KBM-7 (cell line): ENCODE data around the gene MED16.

Source experiments
- DNase-seq: peaks from one replicate; pipeline ENCODE4 v3.0.0-alpha.2; 2015
- in situ Hi-C: fragments of 300-500 bp; cut with MboI; formaldehyde crosslinking; loops from 2 replicates; pipeline ENCODE4 v1.14.3; 2020; ENCODE audit warnings: low sequenced_read_pairs, low pct_unique_long_range_greater_than_20kb, mixed read lengths

MED16 gene

GRCh38 chr19:892894-893689, at the start of gene MED16, which contains the start of gene RNU6-9:
MED16 (minus strand) TSS chr19:893187; CDS start chr19:891131, 2,056 bp downstream.
RNU6-9 (plus strand) TSS chr19:893484.
- DNase-seq, result peak; percentile 96
- in situ Hi-C loops, result no loop called here

DNA sequence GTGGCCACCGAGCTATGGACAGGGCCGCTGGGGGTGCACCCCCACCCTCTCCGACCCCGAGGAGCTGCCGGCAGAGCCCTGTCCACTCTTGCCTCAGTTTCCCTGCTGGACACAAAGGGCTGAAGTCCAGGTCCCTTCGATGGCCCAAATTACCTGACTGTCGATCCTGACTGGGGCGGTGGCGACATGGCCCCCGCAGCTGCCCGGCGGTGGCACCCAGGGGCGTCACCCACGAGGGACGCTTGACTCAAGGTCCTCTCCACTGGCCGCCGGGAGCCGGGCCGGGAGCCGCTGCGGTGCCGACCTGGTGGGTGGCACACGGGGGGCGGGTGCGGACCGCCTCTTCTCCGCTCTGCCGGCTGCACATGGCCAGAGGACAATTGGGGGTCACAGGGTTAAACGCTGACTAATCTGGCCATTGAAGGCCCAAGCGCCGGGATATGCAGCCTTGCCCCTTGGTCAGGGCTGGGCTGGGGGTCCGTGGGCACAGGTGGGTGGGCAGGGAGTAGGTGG, 49.2 kb upstream of the MED16 start:
- in situ Hi-C loops, result no loop called here
- DNase-seq, result no peak

DNA sequence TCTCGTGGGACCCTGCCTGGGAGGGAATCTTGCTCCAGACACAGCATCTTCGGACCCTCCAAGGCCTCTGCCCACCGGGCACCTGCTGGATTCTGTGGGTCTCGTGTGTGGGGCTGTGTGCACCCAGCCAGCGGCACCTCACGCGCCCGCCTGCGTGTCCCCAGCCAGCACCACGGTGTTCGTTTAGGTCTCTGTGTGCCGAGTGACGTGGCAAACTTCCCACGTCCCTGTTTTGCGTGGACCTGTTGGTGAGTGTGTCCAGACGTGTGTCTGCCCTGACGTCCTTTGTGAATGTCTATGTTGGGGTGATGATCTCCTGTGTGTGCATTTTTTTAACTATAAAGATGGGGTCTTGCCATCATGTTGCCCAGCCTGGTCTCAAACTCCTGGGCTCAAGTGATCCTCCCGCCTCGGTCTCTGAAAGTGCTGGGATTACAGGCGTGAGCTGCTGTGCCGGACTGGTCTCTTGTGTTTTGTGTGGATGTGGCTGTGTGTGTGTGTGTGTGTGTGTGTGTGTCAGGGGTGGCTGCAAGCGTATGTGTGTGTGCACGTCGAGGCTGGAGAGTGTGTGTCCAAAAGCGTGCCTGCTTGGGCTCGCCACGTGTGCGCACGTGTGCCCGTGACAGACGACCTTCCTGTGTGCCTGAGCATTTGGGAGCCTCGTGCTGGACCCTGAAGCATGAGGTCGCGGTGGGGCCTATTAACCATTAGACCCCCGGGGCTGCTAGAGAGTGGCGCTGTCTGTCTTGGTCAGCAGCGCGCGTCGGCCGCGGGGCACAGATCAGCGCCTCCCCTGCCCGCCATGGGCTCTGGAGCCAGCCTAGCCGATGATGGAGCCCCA, 48.5 kb upstream of the MED16 start:
- in situ Hi-C loops, result no loop called here
- no peak for DNase-seq

DNA sequence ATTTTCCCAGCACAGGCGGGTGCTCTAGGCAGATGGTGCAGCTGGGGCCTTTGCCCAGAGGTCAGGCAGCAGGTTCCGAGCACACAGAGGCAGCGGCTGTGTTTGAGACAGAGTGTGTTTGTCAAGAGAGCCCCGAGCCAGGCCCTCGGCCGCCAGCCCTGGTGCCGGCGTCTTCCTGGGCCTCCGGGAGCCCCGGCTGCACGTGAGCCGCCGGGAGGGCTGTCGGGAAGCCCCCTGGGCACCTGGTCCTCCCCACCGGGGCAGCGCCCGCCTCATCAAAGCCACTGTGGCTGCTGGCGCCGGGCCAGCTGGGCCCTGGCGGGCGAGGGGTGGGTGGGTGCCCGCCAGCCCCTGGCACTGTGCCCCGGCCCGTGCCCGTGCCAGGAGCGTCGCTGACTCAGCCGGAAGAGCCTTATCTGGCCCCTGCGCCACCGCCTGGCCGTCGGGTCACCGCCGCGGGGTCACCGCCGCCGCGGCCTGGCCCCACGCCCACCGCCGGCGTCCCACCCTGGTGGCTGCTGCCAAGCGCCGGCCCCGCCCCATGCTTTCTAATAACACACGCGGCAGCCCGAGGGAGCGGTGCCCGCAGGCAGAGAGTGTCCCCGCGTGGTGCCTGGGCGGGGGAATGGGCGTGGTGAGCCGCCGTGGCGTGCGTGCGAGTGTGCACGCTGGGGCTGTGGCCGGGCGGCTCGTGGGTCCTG, 47.8 kb upstream of the MED16 start:
- in situ Hi-C loops, result no loop called here
- DNase-seq, result no peak

DNA sequence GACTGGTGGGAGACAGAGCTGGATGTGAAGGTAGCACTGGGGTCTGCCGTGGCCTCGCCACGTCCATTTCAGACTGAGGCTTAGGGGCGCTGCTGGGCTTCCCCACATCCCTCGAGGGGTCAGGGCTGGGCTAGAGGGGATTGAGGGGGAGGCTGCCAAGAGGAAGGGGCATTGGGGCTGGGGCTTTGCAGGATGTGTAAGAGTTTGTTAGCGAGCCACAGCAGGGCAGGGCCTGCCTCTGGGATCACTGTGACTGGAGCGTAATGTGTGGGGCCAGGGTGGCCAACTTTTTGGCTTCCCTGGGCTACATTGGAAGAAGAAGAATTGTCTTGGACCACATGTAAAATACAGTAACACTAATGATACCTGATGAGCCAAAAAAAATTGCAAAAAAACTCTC, 46.9 kb upstream of the MED16 start:
- in situ Hi-C loops, result no loop called here

GRCh38 chr19:939439-939838, 46.5 kb upstream of the MED16 start:
- no peak for DNase-seq
- in situ Hi-C loops, result no loop called here

More for the DNA sequence above, 46.9 kb upstream of the MED16 start:
- no peak for DNase-seq

- in situ Hi-C loops, result no loop called here
- no peak for DNase-seq
Observed at GRCh38 chr19:938233-938923, 45.4 kb upstream of the MED16 start.

GRCh38 chr19:937259-937694, 44.3 kb upstream of the MED16 start:
- in situ Hi-C loops, result no loop called here
- DNase-seq, result no peak

DNA sequence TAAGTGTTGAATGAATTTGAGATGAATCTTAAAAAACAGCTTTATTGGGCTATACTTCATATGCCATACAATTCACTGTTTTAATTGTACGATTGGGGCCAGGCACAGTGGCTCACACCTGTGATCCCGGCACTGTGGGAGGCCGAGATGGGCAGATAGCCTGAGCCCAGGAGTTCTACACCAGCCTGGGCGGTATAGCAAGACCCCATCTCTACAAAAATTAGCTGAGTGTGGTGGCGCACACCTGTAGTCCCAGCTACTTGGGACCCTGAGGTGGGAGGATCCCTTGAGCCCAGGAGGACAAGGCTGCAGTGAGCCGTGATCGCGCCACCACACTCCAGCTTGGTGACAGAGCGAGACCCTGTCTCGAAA, 43.2 kb upstream of the MED16 start:
- in situ Hi-C loops, result no loop called here
- DNase-seq, result no peak

GRCh38 chr19:934865-935479, 42.0 kb upstream of the MED16 start:
- DNase-seq, result no peak
- in situ Hi-C loops, result no loop called here

GRCh38 chr19:934197-934840, 41.3 kb upstream of the MED16 start:
- DNase-seq, result no peak
- in situ Hi-C loops, result no loop called here

DNA sequence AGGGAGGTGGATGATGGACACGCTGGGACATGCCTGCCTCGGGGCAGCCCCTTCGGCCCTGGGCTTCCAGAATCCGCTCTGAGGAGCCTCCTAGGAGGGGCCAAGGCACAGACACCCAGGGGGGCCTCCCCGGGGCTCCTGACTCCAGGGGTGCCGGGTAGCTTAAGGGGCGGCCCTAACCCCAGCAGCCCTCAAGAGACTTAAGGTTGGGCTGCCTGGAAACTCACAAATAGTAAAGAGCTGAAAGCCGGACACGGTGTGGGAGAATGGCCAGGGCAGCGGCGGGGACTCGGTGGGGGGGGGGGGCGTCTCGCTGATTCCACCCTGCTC, 40.5 kb upstream of the MED16 start:
- no peak for DNase-seq
- in situ Hi-C loops, result no loop called here

GRCh38 chr19:932648-933552, 39.9 kb upstream of the MED16 start:
- in situ Hi-C loops, result no loop called here
- peak; percentile 65 for DNase-seq

- no peak for DNase-seq
- in situ Hi-C loops, result no loop called here
Observed at GRCh38 chr19:931860-932647, 39.1 kb upstream of the MED16 start.

DNA sequence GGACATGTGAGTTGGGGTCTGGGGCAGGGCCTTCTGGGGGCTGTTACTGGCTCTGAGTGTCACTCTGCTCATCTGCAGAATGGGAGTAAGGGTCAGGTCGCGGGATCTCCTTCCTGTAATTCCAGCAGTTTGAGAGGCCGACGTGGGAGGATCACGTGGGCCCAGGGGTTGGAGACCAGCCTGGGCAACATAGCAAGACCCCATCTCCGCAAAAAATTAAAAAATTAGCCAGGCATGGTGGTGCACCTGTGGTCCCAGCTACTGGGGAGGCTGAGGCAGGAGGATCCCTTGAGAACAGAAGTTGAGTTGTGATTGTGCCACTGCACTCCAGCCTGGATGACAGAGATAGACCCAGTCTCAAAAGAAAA, 36.9 kb upstream of the MED16 start:
- in situ Hi-C loops, result no loop called here
- no peak for DNase-seq

GRCh38 chr19:929203-929890, 36.4 kb upstream of the MED16 start:
- in situ Hi-C loops, result no loop called here

More at GRCh38 chr19:929203-929890, 36.4 kb upstream of the MED16 start:
- no peak for DNase-seq
